ENCODE data around the gene VIP. TPM values are rescaled to one million over a fixed set of nuclear protein-coding genes. Genes with fewer than 3 reads are reported as not detected.

VIP gene
- total RNA-seq, 1 experiment from 2014 or later = not detected

GRCh38 chr6:152701081-152701862 is 49.3 kb upstream of the VIP start:
- DNase-seq (ENCODE audit: low spot score) (no peak), ATAC-seq (peak; percentile 94)
- no peaks in the 10 kb centered on the region for H3K9me3 Mint-ChIP-seq
- no peaks in the 10 kb centered on the region for H3K27me3 Mint-ChIP-seq (ENCODE audit: low read depth)
- H3K4me1 Mint-ChIP-seq = peaks cover 13% of the 10 kb centered on the region
- CTCF ChIA-PET = interaction anchor here (0.8 to 1.5 kb wide), 8 partner anchors 12 to 247 kb away, joined by 3 to 12 read pairs (median 4); no protein-coding TSS in a partner anchor
- POLR2A ChIA-PET = no interaction called here
- H3K4me3 Mint-ChIP-seq = no peak overlapping the region
- no peak for TF ChIP-seq ZNF532 (CRISPR knock-in tag; IDR thresholded peaks at IDR 0.05; ENCODE audit: borderline replicate concordance)
- TF ChIP-seq CBFB (CRISPR knock-in tag; IDR thresholded peaks at IDR 0.05; ENCODE audit: low read depth) = no peak
- TF ChIP-seq ZNF512 (CRISPR knock-in tag; IDR thresholded peaks at IDR 0.05; ENCODE audit: borderline replicate concordance) = no peak
- TF ChIP-seq ZNF138 (CRISPR knock-in tag; conservative IDR thresholded peaks at IDR 0.05) = no peak
- no peak for TF ChIP-seq IRF2 (CRISPR knock-in tag; IDR thresholded peaks at IDR 0.05; ENCODE audit: borderline replicate concordance, low read depth)
- TF ChIP-seq HMGA2 (CRISPR knock-in tag; IDR thresholded peaks at IDR 0.05) = no peak
- TF ChIP-seq ERG (CRISPR knock-in tag; IDR thresholded peaks at IDR 0.05) = no peak
- TF ChIP-seq AFF4 (CRISPR knock-in tag; IDR thresholded peaks at IDR 0.05; ENCODE audit: borderline replicate concordance) = no peak
- no peak for TF ChIP-seq ATF1 (CRISPR knock-in tag; IDR thresholded peaks at IDR 0.05)
- no peak for TF ChIP-seq TEAD4 (CRISPR knock-in tag; IDR thresholded peaks at IDR 0.05)
- no peak for TF ChIP-seq SMAD3 (CRISPR knock-in tag; IDR thresholded peaks at IDR 0.05; ENCODE audit: borderline replicate concordance)
- TF ChIP-seq ZNF671 (CRISPR knock-in tag; IDR thresholded peaks at IDR 0.05) = no peak
- TF ChIP-seq EMX1 (CRISPR knock-in tag; IDR thresholded peaks at IDR 0.05) = no peak
- no peak for TF ChIP-seq MYBL2 (CRISPR knock-in tag; IDR thresholded peaks at IDR 0.05)
- no peak for TF ChIP-seq ZNF416 (CRISPR knock-in tag; IDR thresholded peaks at IDR 0.05)
- no peak for TF ChIP-seq ELF4 (CRISPR knock-in tag; IDR thresholded peaks at IDR 0.05; ENCODE audit: low read depth)
- no peak for TF ChIP-seq ATF3 (CRISPR knock-in tag; conservative IDR thresholded peaks at IDR 0.05)
- no peaks in the 10 kb centered on the region for H3K36me3 Mint-ChIP-seq
- H3K27ac Mint-ChIP-seq = no peak overlapping the region; the same call in 1 of the 2 replicates

Data from WTC11 (cell line).